Activated T-helper 9 cell treated with anti-CD3 and anti-CD28 coated beads, Interleukin-2, amount 50 U/mL, for 16 hours (primary cell): ENCODE data around the gene SLC2A2.

ENCODE experiments used
- DNase-seq: peaks from one replicate; pipeline ENCODE4 v3.0.0-alpha.2; 2020; ENCODE audit warnings: low read depth

The SLC2A2 gene

DNA sequence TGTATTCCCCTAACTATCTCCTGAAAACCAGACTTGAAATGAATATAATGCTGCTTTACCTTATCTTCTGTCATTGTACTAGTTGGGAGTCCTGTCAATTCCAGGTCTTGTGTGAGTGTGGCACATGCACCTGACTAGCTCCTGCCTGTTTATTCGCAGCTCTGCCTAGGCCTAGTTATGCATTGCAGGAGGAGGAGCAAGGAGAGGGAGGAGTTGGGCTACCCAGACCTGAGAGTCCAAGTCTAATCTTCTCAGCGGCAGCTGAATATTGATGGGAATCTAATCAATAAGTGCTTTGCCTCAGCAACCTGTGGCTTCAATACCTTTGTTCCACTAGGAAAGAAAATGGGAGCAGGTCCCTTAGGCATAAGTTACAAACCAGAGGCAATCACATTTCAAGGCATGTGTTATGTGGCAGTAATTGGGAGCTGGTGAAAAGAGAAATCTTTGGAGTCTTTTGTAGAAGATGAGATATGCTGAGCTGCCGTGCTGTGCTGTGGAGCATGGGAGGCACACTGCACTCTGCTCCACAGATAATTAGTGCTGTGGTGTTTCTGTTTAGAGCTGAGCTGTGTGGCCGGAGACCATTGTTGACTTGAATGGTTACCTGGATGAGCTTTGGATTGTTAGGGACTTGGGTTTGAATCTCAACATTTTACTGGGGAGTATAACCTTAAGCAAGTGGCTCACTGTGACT is at the start of gene SLC2A2:
TSS of gene SLC2A2 (minus strand) at position 124 of the 697 bp plus-strand sequence. CDS start at position 74, 50 bp downstream.
- no peak for DNase-seq

DNA sequence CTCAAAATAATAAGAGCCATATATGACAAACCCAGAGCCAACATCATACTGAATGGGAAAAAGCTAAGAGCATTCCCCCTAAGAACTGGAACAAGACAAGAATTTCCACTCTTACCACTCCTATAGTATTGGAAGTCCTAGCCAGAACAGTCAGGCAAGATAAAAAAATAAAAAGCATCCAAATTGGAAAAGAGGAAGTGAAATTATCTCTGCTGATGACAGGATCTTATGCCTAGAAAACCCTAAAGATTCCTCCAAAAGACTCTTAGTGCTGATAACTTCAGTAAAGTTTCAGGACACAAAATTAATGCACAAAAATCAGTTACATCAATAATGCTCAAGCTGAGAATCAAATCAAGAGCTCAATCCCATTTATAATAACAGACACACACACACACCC is 45.9 kb upstream of the SLC2A2 start:
- no peak for DNase-seq

DNA sequence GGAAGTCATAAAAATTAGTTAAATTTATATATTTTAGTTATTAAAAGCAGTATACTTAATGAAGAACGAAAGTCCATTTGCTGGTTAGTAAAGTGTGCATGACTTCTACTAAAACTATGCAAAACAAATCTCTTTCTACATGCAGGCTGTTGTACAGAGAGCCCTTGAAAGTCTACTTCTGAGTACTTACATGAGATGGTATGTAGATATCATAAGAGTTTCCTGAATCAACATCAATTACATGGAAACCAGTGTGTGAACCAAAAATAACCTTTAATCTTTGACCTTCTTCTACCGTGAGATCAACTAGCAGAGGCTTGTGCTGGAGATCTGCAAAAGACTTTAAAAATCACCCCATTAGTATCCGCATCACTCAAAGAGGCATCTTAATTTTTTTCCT is 42.1 kb upstream of the SLC2A2 start:
- DNase-seq: no peak

DNA sequence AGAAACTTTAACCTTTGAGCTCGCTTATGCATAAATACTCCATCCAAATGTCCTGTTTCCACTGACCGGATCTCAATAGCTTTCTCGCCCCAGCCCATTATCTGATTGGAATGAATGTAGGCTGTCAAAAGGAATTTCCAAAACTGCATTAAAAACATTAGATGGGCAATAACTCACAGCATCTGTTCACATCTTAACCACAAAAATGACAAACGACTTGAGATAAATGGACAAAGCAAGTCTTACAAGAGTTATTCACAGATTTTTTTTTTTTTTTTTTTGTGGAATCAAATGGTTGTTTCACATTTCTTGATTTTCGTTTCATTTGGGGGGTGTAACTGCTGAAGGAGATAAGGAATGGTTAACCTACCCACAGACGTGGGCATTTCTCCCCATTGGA is 39.7 kb upstream of the SLC2A2 start:
- no peak for DNase-seq

DNA sequence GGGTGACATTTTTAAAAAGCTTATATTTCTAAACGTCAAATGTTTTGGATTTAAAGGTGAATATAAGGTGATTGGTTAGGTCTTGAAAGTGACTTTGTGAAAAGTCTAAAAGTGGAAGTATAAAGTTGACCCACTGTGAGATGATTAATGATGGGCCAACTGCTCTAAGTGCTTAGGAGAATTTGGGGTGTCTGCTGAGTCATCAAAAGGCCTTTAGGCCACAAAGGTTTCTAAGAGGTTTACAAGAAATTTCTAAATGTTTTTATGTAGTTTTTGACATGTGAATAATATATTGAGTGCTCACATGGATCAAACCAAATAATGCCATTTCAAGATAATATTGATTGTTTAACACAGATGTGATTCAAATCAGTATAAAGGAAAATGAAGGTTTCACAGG is 39.2 kb upstream of the SLC2A2 start:
- no peak for DNase-seq

DNA sequence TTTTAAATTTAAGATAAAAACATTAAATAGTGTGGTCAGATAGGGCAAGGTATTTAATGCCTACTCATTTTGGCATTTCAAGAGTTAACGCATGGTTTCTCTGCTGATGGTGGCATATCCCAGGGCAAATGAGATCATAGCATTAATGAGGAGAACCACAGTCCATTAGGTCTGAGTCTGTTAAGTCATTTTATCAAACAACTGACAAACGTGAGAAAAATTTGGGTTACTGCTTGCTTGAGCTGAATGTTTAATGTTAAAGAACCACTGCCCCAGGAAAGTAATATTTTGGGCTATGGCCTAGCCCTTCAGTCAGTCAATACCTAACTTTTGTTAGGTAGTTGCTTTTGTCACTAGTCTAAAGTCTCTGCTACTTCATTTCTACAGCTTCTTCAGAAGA is 37.9 kb upstream of the SLC2A2 start:
- DNase-seq: no peak

DNA sequence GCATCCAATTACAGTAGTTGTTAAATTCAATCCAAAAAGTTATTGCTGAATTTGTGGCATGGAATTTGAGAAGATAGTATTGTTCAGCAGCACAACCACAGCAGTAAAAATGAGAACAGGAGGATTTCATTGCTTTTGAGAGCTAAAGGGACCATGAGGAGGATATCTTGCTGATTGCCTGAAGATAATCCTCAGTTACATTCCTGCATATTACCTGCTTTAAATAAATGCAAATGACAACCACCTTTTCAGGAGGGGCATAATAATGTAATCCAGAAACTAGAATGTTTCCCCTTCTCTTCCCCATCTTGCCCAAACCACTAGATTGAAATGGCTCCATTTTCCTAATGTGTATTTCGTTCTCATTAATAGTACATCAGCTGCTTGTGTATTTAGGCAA is 35.2 kb upstream of the SLC2A2 start:
- no peak for DNase-seq

DNA sequence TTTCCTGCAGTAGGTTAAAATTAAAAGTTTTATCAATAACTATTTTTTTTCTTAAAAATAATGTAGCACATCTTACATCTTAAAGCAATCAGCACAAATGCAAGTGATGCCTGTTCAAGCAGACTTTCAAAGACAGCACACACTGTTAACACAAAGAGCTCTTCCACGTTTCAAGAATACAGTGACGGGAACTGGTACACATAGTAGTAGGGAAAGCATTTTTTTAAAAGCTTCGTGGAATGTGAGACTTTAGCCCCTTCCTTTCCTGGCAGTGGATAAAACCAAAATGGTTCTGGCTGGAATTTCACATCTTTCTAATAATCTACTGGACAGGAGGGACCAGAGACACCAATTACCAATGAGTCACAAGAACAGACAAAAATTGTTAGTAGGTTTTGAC is 33.5 kb upstream of the SLC2A2 start:
- DNase-seq: no peak

DNA sequence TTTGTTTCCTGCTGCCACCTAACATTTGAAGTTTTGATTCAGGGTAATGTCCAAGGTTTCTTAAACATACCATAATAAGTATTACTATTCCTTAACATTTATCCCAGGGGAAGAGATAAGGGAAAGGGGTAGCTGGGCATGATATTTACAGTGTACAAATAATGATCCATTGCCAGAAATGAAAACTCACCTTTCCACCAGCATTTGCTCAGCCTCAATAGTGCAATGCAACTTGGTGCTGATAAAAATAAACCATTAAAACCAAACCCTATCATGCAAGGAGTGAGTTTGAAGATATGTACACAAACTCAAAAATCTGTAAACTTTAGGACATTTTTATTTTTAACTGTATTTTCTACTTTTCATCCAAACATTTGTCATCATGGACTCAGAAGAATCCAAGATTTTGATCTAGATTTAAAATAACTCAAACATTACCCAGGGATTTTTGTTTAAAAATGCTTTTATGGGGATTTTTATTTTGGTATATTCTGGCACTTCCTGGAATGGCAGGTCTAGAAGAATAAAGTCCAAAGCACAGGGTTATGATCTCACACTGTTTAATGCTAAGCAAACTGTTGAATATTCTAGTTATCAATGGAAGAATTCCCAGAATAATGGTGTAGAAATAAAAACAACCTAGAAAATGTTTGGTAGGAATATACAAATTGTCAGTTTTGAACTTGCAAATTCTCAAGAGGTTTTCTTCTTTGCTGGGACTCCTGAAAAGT is 32.5 kb upstream of the SLC2A2 start:
- DNase-seq: no peak

DNA sequence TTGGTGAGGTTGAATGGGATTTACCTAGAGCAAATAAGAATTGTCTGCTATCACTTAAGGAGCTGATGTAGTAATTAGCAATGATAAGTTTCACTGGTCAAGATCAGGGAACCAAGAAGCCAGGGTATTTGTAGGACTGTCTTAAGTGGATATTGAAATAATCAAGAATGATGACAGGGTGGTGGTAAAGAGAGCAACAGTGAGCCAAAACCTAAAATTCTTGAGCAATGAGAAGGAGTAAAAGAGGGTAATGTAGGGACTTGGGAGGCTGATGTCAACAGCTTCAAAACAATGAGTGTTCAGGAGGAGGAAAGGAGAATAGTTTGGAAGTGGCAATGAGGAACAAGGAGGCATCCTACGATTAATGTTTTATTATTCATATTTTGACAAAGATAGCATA is 31.5 kb upstream of the SLC2A2 start:
- no peak for DNase-seq

DNA sequence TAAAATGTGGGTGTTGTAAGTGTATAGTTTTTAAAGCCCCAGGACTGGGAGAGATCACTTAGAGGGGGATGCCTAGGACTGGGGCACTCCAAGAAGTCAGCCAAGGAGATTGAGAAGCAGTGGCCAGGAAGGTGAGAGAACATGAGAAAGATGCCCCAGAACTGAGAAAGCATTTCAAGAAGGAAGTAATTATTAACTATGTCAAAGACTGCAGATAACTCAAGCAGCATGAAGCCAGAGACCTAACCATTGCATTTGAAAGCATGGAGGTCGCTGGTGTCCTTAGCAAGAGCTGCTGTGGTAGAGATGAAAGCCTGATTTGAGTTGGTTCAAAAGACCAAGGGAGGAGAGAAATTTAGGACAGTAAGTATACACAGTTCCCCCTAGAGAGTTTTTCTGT is 30.6 kb upstream of the SLC2A2 start:
- DNase-seq: no peak

DNA sequence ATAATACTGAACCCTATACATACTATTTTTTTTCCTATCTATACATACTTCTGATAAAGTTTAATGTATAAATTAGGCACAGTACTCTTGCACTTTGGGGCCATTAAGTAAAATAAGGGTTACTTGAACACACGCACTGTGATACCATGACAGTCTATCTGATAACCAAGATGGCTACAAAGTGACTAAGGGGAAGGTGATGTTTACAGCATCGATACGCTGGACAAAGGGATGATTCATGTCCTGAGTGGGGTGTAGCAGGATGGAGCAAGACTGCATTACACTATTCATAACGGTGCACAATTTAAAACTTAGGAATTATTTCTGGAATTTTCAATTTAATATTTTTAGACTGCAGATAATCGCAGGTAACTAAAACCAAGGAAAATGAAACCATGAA is 30.0 kb upstream of the SLC2A2 start:
- no peak for DNase-seq

DNA sequence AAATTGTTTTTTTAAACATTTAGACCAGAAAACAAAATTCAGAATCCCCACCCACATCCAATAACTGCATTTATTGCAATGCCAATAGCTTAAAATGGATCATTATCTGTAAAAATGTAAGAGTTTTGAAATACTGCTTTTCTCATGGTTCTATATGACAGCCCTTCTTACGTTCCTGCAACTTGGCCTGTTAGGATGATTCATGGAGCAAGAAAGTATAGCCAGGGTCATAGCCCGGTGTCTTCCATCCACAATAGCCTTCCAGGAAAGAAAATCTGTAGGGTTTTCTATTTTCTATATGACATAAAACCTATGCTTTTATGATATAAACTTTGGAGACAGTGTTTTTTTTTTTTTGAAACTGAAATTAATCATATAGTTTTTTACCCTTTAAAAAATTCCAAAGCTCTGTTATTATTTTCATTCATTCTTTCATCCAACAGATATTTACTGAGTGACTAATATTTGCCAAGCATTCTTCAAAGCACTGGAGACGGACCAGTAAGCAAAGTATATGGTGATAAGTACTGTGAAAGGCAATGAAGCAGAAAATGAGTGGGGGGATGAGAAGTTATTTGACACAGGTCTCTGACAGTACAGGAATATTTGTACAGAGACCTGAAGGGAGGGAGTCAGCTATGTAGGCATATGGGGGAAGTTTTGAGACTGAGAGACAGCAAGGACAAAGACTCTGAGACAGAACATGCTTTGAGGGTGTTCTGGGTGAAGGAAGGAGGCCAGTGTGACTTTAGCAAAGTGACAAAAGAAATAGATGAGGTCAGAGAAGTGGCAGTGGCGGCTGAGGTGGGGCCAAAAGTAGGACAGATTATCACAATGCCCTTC is 29.0 kb upstream of the SLC2A2 start:
- DNase-seq: no peak

DNA sequence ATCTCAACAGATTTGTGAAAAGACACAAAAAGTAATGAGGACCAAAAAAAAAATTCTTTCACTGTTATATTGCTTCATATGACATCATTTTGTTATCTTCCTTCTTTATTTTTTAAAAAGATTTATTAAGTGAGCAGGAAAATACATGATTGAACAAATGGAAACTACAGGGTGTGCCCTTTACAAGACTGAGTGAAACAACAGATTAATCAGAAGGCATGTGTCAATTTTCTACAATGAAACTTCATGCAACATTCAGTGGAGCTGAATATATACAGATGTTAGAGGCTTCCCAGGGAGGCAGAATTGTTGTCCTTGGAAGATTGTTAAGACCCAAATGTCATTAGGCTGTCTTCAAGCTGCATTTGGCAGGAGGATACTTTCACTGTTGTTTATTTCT is 28.4 kb upstream of the SLC2A2 start:
- no peak for DNase-seq

DNA sequence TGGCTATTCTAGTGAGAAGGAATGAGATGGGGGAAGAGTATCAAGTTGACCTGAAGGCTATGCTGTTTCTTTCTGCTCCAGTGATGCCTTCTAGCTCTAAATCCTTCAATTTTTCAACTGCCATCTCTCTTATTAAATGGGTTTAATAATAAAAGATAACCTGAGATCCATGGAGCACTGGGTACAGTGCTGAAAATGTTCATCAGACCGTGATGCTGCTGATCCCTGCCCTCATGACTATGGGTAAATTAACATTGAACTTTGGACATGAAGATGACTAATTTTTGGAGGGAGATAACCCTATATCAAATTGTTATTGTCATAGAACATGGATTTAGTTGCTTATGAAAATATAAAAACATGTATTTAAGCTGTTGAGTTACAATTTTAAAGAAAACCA is 27.7 kb upstream of the SLC2A2 start:
- no peak for DNase-seq

DNA sequence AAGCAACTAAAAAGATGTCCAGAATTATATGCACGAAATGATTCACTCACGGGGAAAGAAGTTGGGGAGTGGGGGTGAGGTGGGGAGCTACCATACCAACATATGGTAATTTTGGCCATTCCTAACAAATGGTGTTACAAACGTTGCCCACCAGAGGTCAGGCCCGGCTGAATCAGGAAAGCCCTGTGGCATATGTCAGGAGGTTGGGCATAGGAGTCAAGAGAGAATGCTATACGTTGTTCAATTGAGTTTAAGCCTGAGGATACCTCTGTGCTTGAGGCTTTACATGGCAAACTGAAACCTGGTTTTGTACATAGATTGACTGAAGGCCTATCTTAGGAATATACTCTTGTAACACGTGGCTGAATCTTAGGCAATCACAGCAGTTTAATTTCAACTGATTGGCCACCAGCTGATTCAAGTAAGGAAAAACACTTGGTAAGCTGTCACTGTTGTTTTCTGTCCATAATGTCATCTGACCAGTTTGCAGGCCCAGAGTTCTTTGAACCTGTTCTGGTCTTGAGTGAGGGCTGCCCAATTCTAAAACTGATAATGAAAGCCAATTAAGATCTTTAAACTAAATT is 23.4 kb upstream of the SLC2A2 start:
- DNase-seq: peak; percentile 3

DNA sequence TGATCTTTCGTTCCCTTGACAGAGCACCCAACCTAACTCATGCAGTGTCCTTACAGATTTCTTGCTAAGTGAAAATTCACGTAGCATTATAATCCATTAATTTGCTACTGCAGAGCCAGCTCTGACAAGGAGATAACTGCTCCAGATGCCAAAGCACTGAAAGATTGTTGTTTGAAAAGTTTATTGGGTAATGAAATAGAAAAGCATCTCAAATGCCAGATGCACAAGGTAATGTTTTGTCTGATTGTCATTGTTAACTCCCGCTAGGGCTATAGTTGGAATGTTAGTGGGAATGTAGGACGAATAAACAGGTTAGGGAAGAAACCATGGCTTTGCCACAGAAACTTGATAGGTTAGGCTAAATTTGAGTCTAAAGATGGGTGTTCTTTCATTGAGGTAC is 20.2 kb upstream of the SLC2A2 start:
- DNase-seq: no peak

DNA sequence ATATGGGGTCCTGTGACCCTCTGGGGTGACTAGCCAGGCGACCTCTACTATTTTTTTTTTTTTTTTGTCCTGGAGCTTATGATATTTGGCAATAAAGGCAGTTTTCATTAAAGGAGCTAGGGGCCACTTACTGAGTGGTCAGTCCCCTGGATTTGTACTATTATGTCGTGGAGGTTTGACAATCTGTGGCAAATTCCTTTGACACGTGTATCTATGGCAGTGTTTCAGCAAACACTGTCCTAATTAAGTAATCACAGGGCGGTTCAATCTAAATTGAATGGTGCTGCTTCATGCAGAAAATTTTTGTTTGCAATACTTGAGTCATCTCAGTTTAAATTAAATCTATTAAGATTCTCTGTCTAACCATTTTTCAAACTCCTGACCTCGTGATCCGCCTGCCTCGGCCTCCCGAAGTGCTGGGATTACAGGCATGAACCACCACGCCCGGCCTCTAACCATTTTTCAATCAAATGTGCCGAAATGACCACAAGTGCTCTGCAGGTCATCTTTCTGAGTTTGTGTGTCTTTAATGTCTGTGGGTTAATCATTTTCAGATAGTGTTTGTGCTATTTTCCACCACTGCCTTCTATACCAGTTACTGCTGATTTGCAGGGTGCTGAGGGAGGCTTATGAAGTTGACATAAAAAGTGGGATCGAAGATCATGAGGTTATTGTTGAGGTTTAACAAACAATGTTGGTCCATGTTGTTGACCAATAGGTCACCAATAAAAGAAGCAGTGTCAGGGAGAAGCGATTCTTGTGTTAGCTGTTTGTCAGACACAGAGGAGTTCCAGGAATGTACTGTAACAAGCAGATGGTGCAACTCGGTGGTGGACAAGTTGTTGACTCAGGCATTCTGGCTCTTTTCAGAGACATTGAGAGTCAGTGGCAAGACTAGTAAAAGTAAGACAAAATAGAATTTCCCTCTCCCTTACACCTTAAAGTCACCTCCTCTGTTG is 18.6 kb upstream of the SLC2A2 start:
- DNase-seq: no peak

DNA sequence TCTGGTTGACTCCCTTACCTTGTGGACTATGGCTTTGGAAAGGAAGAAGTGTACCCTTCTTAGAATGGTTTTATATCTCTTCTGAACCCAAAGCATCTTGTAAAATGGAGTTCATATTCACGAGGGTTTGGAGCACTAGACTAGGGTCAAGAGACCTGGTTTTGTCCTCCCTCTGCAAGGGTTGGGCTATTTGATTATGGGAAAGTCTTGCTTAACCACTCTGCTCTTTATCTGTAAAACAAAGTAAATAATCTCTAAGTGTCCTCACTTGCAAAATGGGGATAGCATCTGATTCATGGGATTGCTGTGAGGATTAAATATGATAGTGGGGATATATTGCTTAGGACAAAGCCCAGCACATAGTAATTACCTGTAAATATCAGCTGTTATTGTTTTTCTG is 17.9 kb upstream of the SLC2A2 start:
- DNase-seq: no peak

DNA sequence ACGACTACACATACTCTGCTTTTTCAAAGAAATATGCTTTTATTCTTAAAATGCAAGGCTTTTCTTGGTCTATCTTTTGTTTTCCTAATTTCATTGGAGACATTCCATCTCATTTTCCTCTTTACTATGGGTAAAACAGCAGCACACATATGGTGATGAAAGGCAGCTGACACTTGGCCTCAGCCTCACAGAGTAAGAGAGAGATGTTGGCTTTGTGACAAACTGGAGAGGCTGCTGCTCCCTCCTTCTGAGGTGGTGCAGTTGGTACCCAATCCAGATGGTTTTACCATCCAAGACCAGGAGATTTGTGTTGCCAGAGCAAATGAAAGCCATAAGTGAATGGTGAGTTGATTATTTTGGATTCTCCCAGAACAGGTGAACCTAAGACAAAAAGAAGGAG is 13.2 kb upstream of the SLC2A2 start:
- DNase-seq: no peak

DNA sequence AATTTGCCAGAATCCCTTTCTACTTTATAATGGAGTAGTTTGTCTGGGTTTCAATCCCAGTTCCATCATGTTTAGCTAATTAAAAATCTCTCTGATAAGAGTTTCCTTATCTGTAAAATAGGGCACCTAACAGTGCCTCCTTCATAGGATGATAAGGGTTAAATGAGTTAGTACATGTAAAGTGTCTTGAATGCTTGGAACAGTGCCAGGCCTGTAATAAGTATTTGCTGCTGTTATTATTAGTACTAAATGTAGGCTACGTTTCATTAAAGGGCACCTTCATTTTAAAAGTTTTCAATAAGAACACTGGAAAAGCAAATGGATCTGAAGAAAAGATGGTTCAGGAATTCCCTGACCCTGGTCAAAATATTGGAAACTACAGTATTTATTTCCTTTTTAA is 11.8 kb upstream of the SLC2A2 start:
- DNase-seq: no peak
